GM12878 (cell line): ENCODE measurements around the gene RASA1.

ENCODE experiments used
- CTCF ChIP-seq, 3 experiments: IDR thresholded peaks in 2 of 3; conservative IDR thresholded peaks in 1 of 3; 2 replicates each; pipeline ENCODE4 v1.5.1; 2011; ENCODE audit warnings: low read depth in 3 of 3, low read length in 3 of 3, mild to moderate bottlenecking in 3 of 3, control low read depth in 2 of 3, moderate library complexity in 2 of 3, inconsistent platforms in 1 of 3, mixed read lengths in 1 of 3; ENCODE audit not compliant: control insufficient read depth in 2 of 3, insufficient read depth in 1 of 3; ENCODE audit errors: extremely low read depth in 1 of 3
- EP300 ChIP-seq, 2 experiments: fragments of 150-350 bp in 1 of 2; IDR thresholded peaks; 2 replicates each; pipeline ENCODE4 v1.6.1; 2011 to 2012; ENCODE audit warnings: low read depth in 2 of 2, low read length in 2 of 2, borderline replicate concordance in 1 of 2, improper control_type of control experiment in 1 of 2, inconsistent platforms in 1 of 2; ENCODE audit not compliant: control insufficient read depth in 1 of 2
- EZH2 ChIP-seq: IDR thresholded peaks from 2 replicates; pipeline ENCODE4 v1.6.1; 2012; ENCODE audit warnings: low read depth, mild to moderate bottlenecking, control low read depth, inconsistent platforms, low read length, borderline replicate concordance; ENCODE audit not compliant: control insufficient read depth
- FOS ChIP-seq: IDR thresholded peaks from 3 replicates; pipeline ENCODE4 v1.6.1; 2011; ENCODE audit warnings: borderline replicate concordance; ENCODE audit not compliant: insufficient read length; ENCODE audit errors: extremely low read depth
- KAT2A ChIP-seq: conservative IDR thresholded peaks from 2 replicates; pipeline ENCODE4 v1.6.1; 2011; ENCODE audit warnings: low read depth, low read length; ENCODE audit not compliant: control insufficient read depth
- MTA2 ChIP-seq: fragments of 450-650 bp; IDR thresholded peaks from 2 replicates; pipeline ENCODE4 v1.6.1; 2016; ENCODE audit warnings: low read depth, mild to moderate bottlenecking, moderate library complexity
- POLR2A ChIP-seq: IDR thresholded peaks from 2 replicates; pipeline ENCODE4 v1.6.1; 2011; ENCODE audit warnings: low read depth, mild to moderate bottlenecking, low read length
- SIX5 ChIP-seq: IDR thresholded peaks from 2 replicates; pipeline ENCODE4 v1.6.1; 2011; ENCODE audit warnings: mild to moderate bottlenecking, low read depth, low read length, moderate library complexity; ENCODE audit not compliant: severe bottlenecking
- SRF ChIP-seq, 2 experiments: IDR thresholded peaks; 2 replicates each; pipeline ENCODE4 v1.6.1; 2011; ENCODE audit warnings: low read depth in 2 of 2, low read length in 2 of 2, mild to moderate bottlenecking in 1 of 2, moderate library complexity in 1 of 2

GRCh38 chr5:87298692-87299362 lies 31.1 kb downstream of the RASA1 start:
- TF ChIP-seq EP300 (IDR thresholded peaks at IDR 0.05; ENCODE audit: borderline replicate concordance in 1 of 2, control insufficient read depth in 1 of 2, low read depth in 2 of 2, low read length in 2 of 2) (no peak), CTCF (IDR thresholded peaks at IDR 0.05 in 2 of 3, conservative IDR thresholded peaks at IDR 0.05 in 1 of 3; ENCODE audit: control insufficient read depth in 2 of 3, extremely low read depth in 1 of 3, insufficient read depth in 1 of 3, low read depth in 3 of 3, low read length in 3 of 3) (no peak), FOS (no peak), SIX5 (no peak), KAT2A (no peak), EZH2 (no peak), SRF (IDR thresholded peaks at IDR 0.05; ENCODE audit: low read depth in 2 of 2, low read length in 2 of 2) (no peak), MTA2 (no peak), POLR2A (no peak)
